Neural cell (in vitro differentiated cells): ENCODE data around the gene LRRC15. TPM values are rescaled to one million over a fixed set of nuclear protein-coding genes. Genes with fewer than 3 reads are reported as not detected.

Experiments used
- H2AFZ ChIP-seq: fragments of 200-600, 300-800 bp; sonication (generic), shearing (Covaris generic); 2 replicates; pipeline ENCODE4 v1.6.0; 2014; ENCODE audit warnings: low read depth, mild to moderate bottlenecking, antibody characterized with exemption, low read length, moderate library complexity
- H3F3A ChIP-seq: fragments of 200-600 bp; shearing (Covaris generic); 2 replicates; pipeline ENCODE4 v1.6.1; 2016; ENCODE audit warnings: mild to moderate bottlenecking, moderate library complexity, mixed read lengths, antibody characterized with exemption, low read length; ENCODE audit not compliant: insufficient read depth, poor library complexity, severe bottlenecking
- H3K27ac ChIP-seq: fragments of 200-600, 300-800 bp; sonication (generic), shearing (Covaris generic); 2 replicates; pipeline ENCODE4 v1.5.1; 2014; ENCODE audit warnings: mild to moderate bottlenecking, low read length, moderate library complexity
- H3K27me3 ChIP-seq: fragments of 300-800, 200-600 bp; sonication (generic), shearing (Covaris generic); 2 replicates; pipeline ENCODE4 v1.6.0; 2014; ENCODE audit warnings: mild to moderate bottlenecking, low read depth, low read length, moderate library complexity; ENCODE audit not compliant: insufficient read depth
- H3K36me3 ChIP-seq: fragments of 300-800, 200-600 bp; sonication (generic), shearing (Covaris generic); 2 replicates; pipeline ENCODE4 v1.5.1; 2014; ENCODE audit warnings: mild to moderate bottlenecking, antibody characterized with exemption, low read length, moderate library complexity; ENCODE audit not compliant: insufficient read depth
- H3K4me2 ChIP-seq: fragments of 300-800, 200-600 bp; sonication (generic), shearing (Covaris generic); 2 replicates; pipeline ENCODE4 v1.6.0; 2014; ENCODE audit warnings: mild to moderate bottlenecking, low read length
- H3K4me3 ChIP-seq: fragments of 300-800, 200-600 bp; sonication (generic), shearing (Covaris generic); 2 replicates; pipeline ENCODE4 v1.5.1; 2014; ENCODE audit warnings: mild to moderate bottlenecking, low read length, moderate library complexity
- H3K79me2 ChIP-seq: fragments of 200-600 bp; shearing (Covaris generic); replicated peaks from 2 replicates; pipeline ENCODE4 v1.6.0; 2014; ENCODE audit warnings: mild to moderate bottlenecking, low read length, moderate library complexity; ENCODE audit not compliant: insufficient read depth
- H3K9ac ChIP-seq: fragments of 300-800, 200-600 bp; sonication (generic), shearing (Covaris generic); 2 replicates; pipeline ENCODE4 v1.6.1; 2016; ENCODE audit warnings: mild to moderate bottlenecking, low read length, mixed read lengths
- H3K9me2 ChIP-seq: fragments of 200-600 bp; shearing (Covaris generic); 2 replicates; pipeline ENCODE4 v1.6.1; 2016; ENCODE audit warnings: mild to moderate bottlenecking, low read length, mixed read lengths; ENCODE audit not compliant: insufficient read depth
- H3K9me3 ChIP-seq: fragments of 200-600, 300-800 bp; sonication (generic), shearing (Covaris generic); 2 replicates; pipeline ENCODE4 v1.6.1; 2016; ENCODE audit warnings: mild to moderate bottlenecking, mixed run types, low read length, moderate library complexity, mixed read lengths
- H4K20me1 ChIP-seq: fragments of 200-600 bp; shearing (Covaris generic); 2 replicates; pipeline ENCODE4 v1.6.1; 2016; ENCODE audit warnings: mild to moderate bottlenecking, mixed run types; ENCODE audit not compliant: insufficient read depth
- CTCF ChIP-seq: fragments of 450-650 bp; IDR thresholded peaks from 2 replicates; pipeline ENCODE4 v1.5.1; 2014; ENCODE audit warnings: antibody characterized with exemption, mild to moderate bottlenecking, moderate library complexity; ENCODE audit not compliant: poor library complexity, severe bottlenecking
- EP300 ChIP-seq: fragments of 450-650 bp; conservative IDR thresholded peaks from 2 replicates; pipeline ENCODE4 v1.6.1; 2014; ENCODE audit warnings: antibody characterized with exemption, mild to moderate bottlenecking, moderate library complexity; ENCODE audit not compliant: poor library complexity, severe bottlenecking
- EZH2 ChIP-seq: fragments of 200-600, 300-800 bp; shearing (Covaris generic), sonication (generic); IDR thresholded peaks from 2 replicates; pipeline ENCODE4 v1.6.1; 2014; ENCODE audit warnings: antibody characterized with exemption, low read length, borderline replicate concordance, mild to moderate bottlenecking; ENCODE audit not compliant: insufficient read depth, poor library complexity, severe bottlenecking
- MXI1 ChIP-seq: fragments of 450-650 bp; conservative IDR thresholded peaks from 2 replicates; pipeline ENCODE4 v1.6.1; 2014; ENCODE audit warnings: antibody characterized with exemption, mild to moderate bottlenecking; ENCODE audit not compliant: poor library complexity, severe bottlenecking
- POLR2AphosphoS5 ChIP-seq: IDR thresholded peaks from 2 replicates; pipeline ENCODE4 v1.6.1; 2012
- RAD21 ChIP-seq: fragments of 450-650 bp; conservative IDR thresholded peaks from 2 replicates; pipeline ENCODE4 v1.6.1; 2014; ENCODE audit warnings: antibody characterized with exemption, mild to moderate bottlenecking, moderate library complexity
- REST ChIP-seq: IDR thresholded peaks from 2 replicates; pipeline ENCODE4 v1.6.1; 2012; ENCODE audit warnings: borderline replicate concordance
- SMC3 ChIP-seq: fragments of 450-650 bp; conservative IDR thresholded peaks from 2 replicates; pipeline ENCODE4 v1.6.1; 2014; ENCODE audit warnings: antibody characterized with exemption, mild to moderate bottlenecking, moderate library complexity; ENCODE audit not compliant: poor library complexity
- TAF1 ChIP-seq: IDR thresholded peaks from 2 replicates; pipeline ENCODE4 v1.6.1; 2012; ENCODE audit warnings: low read depth
- polyA plus RNA-seq: library from polyadenylated mRNA; depleted of rRNA; stranded (reverse); fragments of >200 nt; gene quantifications from 2 replicates; pipeline ENCODE4 v1.2.3, GENCODE V29; 2014

The LRRC15 gene
- polyA plus RNA-seq, 1 donor from 2014 or later = not detected

GRCh38 chr3:194311000-194311399 lies 58.5 kb downstream of the LRRC15 start:
- no peak overlapping the region for H3K4me2 ChIP-seq
- no peaks in the 10 kb centered on the region for H3F3A ChIP-seq
- no peak overlapping the region for H3K9ac ChIP-seq
- H3K4me3 ChIP-seq = no peak overlapping the region
- H4K20me1 ChIP-seq = no peaks in the 10 kb centered on the region
- H3K79me2 ChIP-seq = no peaks in the 10 kb centered on the region
- no peaks in the 10 kb centered on the region for H3K9me3 ChIP-seq
- TF ChIP-seq MXI1 = no peak
- TF ChIP-seq EZH2 = no peak
- TF ChIP-seq CTCF = no peak
- TF ChIP-seq TAF1 = no peak
- no peak for TF ChIP-seq EP300
- no peak for TF ChIP-seq REST
- peaks cover 3% of the 10 kb centered on the region for H3K27me3 ChIP-seq
- H2AFZ ChIP-seq = no peak overlapping the region
- H3K36me3 ChIP-seq = no peaks in the 10 kb centered on the region
- H3K9me2 ChIP-seq = no peaks in the 10 kb centered on the region
- no peak overlapping the region for H3K27ac ChIP-seq

GRCh38 chr3:194310060-194310835 lies 59.3 kb downstream of the LRRC15 start:
- Histone ChIP-seq H3K4me2 (no peak overlapping the region), H4K20me1 (no peaks in the 10 kb centered on the region), H3K4me3 (no peak overlapping the region), H3K36me3 (no peaks in the 10 kb centered on the region), H3K9me3 (no peaks in the 10 kb centered on the region), H3K27ac (no peak overlapping the region), H2AFZ (no peak overlapping the region), H3K9ac (no peak overlapping the region), H3K9me2 (no peaks in the 10 kb centered on the region), H3F3A (no peaks in the 10 kb centered on the region), H3K27me3 (peaks cover 8% of the 10 kb centered on the region), H3K79me2 (no peaks in the 10 kb centered on the region)
- TF ChIP-seq REST (no peak), POLR2AphosphoS5 (no peak), CTCF (no peak), MXI1 (no peak), EZH2 (no peak), RAD21 (no peak), TAF1 (no peak), SMC3 (no peak), EP300 (no peak)
